GM18502 (cell line): ENCODE measurements around the gene SLC35G2.
"Not testable (repeated sequence)": the region's sequence is repeated elsewhere in the genome, so short reads cannot be mapped to it uniquely, and the experiment has no call there.

ENCODE experiments used
- ATAC-seq: cut with Tn5 transposase; IDR thresholded peaks from one replicate; pipeline ENCODE4 v1.9.1; 2021; ENCODE audit warnings: mild to moderate bottlenecking; ENCODE audit not compliant: unreplicated experiment, poor library complexity

The SLC35G2 gene

GRCh38 chr3:136818769-136819391, at the start of gene SLC35G2:
TSS of gene SLC35G2 (plus strand) at chr3:136819126. CDS start at chr3:136854461, 35,335 bp downstream.
- peak; percentile 42 for ATAC-seq

GRCh38 chr3:136772709-136773108, 46.2 kb upstream of the SLC35G2 start:
- no peak for ATAC-seq

DNA sequence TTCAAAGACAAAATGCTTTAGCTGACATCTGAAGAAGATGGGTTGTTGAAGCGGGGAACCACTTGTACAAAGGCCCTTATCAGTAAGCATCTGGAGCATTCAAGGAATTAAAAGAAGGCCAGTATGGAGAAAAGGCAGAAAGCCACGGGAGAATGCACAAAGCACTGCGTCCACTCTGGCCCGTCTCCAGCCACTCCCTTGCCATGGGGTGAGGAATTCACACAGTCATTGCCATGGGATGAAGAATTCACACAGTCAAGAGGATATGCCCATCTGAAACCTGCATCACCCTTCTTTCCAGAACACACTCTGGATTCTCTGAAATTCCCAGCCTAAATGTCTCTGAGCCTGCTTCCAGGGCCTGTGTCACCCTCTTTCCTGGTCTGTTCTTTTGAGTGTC, 40.1 kb upstream of the SLC35G2 start:
- no peak for ATAC-seq

DNA sequence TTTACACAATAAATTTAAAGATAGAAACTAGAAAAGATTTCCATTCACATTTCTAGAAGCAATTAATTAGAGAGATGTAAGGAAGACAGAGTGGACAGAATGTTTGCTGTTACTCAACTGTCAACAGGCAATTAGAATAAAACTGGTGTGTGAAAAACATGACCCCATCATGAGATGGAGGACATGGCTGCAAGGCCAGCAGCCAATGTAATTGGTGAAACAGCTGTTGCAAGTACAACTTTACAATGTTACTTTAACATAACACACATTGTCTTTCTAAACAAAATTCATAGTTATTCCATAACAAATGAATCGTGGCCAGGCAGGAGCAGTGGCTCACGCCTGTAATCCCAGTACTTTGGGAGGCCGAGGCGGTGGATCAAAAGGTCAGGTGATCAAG, 38.2 kb upstream of the SLC35G2 start:
- ATAC-seq: no peak

- ATAC-seq: no peak
Measured at GRCh38 chr3:136783708-136784191, 35.2 kb upstream of the SLC35G2 start.

GRCh38 chr3:136787349-136787748, 31.6 kb upstream of the SLC35G2 start:
- peak; percentile 73 for ATAC-seq

GRCh38 chr3:136788154-136788553, 30.8 kb upstream of the SLC35G2 start:
- ATAC-seq: no peak

DNA sequence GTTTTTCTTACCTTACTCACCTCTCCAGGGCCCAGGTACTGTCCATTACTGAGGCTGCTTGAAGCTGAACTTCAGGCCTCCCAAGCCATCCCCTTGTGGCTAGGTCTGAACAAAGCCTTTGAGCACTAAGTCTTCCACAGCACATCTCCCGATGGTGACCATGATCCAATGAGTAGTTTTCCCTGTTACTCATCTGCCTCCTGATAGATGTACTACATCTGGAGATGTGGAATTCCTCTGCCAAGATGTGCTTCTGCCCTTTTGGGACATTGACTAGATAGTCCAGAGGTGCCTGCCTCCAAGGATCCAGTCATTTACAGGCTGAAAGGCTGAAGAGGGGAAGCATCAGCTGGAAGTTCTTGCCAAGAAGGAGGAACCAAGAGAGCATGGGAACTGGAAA, 28.9 kb upstream of the SLC35G2 start:
- no peak for ATAC-seq

- ATAC-seq: no peak
Measured at GRCh38 chr3:136790786-136791185, 28.1 kb upstream of the SLC35G2 start.

DNA sequence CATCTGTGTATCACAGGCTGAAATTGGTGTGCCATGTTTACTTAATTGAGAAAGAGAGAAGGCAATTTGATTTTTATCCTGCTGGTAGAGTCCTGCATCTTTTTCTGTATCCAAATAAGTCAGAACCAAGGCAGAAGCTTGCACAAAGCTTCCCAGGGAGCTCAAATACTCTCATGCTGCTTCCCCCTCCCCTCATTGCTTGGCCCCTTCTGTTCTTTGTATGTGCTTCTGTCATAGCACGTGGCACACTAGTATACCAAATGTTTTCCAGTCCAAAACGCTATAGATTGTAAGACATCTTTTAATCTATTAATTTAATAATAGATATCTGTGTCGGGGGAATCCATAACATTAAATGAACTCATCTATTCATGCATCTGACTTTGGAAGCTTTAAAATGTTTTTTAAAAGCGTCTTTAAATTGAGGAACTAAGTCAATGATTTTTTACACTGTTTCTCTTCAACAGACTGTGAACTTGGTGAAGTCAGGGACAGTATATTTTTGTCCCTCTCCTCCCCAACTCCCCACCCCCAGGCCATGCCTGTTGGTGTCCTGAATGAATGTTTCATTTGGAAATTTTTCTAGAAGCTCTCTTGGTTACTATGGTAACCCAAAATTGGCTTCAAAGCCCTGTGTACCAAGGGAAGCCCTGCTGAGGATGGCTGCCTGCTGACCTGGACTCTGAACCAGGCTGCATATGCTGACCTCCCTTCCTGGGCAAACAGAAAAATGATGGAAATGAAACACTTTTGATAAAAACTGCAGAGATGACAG, 26.2 kb upstream of the SLC35G2 start:
- no peak for ATAC-seq

DNA sequence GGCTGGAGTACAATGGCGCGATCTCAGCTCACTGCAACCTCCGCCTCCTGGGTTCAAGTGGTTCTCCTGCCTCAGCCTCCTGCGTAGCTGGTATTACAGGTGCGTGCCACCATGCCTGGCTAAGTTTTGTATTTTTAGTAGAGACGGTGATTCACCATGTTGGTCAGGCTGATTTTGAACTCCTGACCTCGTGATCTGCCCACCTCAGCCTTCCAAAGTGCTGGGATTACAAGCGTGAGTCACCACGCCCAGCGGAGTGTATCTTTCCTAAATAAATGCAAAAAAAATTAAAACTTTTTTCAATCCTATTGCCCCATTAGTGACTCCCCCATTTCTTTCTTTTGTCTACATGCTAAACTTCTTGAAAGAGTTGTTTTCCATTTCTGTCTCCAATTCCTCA, 17.8 kb upstream of the SLC35G2 start:
- not testable (repeated sequence) for ATAC-seq

- ATAC-seq: peak; percentile 48
Measured at GRCh38 chr3:136802481-136802996, 16.4 kb upstream of the SLC35G2 start.

GRCh38 chr3:136804141-136804540, 14.8 kb upstream of the SLC35G2 start:
- ATAC-seq: no peak

DNA sequence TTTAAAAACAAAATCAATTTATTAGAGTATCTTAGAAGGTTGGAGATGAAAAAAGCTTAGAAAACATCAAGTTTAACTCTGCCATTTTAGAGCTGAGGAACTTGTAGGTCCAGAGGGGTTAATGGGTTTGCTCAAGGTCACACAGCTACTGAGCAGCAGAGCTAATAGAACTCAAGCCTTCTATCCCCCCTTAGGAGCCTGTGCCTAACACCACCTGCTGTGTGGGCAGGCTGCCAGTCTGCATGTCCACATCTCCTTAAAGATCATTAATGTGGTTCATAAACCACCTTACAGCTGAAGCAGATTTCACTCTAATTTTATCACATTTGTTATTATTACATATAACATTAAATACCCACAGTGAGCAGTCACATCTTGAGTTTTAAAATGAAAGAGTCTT, 14.1 kb upstream of the SLC35G2 start:
- no peak for ATAC-seq

- no peak for ATAC-seq
Measured at GRCh38 chr3:136805795-136806194, 13.1 kb upstream of the SLC35G2 start.

DNA sequence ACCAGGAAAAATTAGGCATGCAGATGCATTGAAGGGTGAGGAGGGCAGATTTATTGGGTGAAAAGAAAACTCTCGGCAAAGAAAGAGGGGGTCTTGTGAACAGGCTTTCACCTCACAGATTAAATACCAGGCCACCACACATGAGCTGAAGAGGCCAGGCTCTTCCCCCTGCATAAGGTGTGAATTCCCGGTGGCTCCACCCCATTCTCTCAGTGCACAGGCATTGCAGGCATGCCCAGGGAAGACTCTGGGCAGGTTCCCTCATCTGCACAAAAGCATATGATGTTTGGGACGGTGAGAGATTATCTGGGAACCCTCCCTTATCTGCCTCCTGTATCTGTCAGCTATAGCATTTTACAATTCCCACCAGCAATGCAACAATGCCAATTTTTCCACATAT, 7.2 kb upstream of the SLC35G2 start:
- no peak for ATAC-seq

DNA sequence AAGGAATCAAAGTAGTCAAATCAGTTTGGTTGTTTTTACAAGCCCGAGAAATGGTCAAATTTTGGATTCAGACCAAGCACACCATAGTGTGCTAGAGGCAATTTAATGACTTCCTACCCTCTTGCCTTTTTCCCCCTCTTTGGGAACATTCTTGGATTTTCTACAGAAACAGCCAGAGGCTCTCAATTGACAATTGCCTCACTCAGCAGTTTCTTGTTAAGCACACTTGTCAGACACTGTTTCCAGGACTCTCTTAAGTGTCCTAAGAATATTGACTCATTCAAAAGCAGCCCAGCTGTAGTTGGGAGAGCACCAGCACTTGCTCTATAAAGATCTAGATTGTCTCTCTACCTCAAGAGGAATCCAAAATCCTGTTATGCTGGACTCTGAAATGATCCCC, 1.5 kb upstream of the SLC35G2 start:
- ATAC-seq: no peak

GRCh38 chr3:136818191-136818768, 646 bp upstream of the SLC35G2 start:
- no peak for ATAC-seq

- peak; percentile 32 for ATAC-seq
Measured at GRCh38 chr3:136819392-136819730, 435 bp downstream of the SLC35G2 start.

DNA sequence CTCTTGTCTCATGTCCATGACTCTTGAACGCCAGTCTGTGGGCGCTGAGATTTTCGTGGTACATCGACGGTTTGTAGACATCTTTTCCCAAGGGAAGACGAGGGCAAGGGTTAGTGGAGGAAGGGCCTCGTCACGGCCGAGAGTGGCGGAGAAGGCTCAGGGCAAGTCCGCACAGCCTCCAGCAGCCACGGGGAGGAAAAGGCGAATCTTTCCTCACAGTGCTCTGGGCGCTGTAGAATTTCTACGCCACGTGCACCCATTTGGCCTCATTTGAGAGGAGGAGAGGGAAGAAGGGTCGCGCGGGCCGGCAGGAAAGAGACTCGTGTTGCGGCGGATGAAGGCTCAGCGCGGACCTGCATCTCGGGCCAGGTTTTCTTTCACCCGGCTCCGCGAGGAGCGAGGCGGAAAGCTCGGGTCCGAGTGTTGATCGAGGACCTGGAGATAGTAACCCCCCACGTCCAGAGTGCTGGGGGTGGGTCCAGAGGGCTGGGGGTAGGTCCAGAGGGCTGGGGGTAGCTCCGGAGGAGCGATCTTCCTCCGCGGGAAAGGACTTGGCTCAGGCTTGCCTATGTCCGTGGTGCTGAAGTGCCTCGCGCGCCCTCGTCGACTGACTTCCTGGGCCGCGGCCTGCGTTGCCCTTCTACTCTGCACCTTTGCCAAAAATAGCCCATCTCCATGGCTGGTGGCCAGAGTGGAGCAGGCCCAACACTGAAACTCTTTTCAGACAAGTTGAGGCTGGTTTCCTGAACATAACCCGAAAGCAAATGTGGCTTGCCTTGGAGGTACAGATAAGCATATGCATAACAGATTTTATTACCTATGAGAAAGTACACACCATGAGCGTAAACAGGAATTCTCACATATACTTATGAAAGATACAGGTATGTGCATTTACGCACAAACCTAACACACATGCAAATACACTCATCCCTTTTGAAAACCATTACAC, 1.1 kb downstream of the SLC35G2 start:
- no peak for ATAC-seq
